DND-41 (cell line): ENCODE data around the gene SIX1.

Experiments
- CTCF ChIP-seq: IDR thresholded peaks from 2 replicates; pipeline ENCODE4 v1.5.1; 2012; ENCODE audit warnings: borderline replicate concordance, low read length, moderate library complexity, mild to moderate bottlenecking; ENCODE audit not compliant: poor library complexity, severe bottlenecking; ENCODE audit errors: extremely low read depth
- EZH2 ChIP-seq: IDR thresholded peaks from 3 replicates; pipeline ENCODE4 v1.6.1; 2012; ENCODE audit warnings: borderline replicate concordance, low read depth, mild to moderate bottlenecking, moderate library complexity, low read length, inconsistent platforms; ENCODE audit not compliant: severe bottlenecking

- TF ChIP-seq CTCF, result no peak
- TF ChIP-seq EZH2, result no peak
Observed at GRCh38 chr14:60599727-60600126, 49.5 kb downstream of the SIX1 start.
